K562 (cell line): ENCODE results near the gene CIAO3. TPM values are rescaled to one million over a fixed set of nuclear protein-coding genes. Genes with fewer than 3 reads are reported as not detected.
A peak's percentile ranks its signal among the peaks of the same experiment; 100 is the strongest.

Experiments
- AFF1 ChIP-seq, 2 experiments: fragments of 450-650 bp; IDR thresholded peaks; 2 replicates each; pipeline ENCODE4 v1.6.1; 2018; ENCODE audit warnings: mild to moderate bottlenecking in 2 of 2, low read depth in 1 of 2; ENCODE audit not compliant: partially characterized antibody in 2 of 2
- C11orf30 ChIP-seq: fragments of 450-650 bp; IDR thresholded peaks from 2 replicates; pipeline ENCODE4 v1.6.1; 2016; ENCODE audit warnings: low read depth, mild to moderate bottlenecking
- CCNT2 ChIP-seq: IDR thresholded peaks from 2 replicates; pipeline ENCODE4 v1.6.1; 2011; ENCODE audit warnings: borderline replicate concordance, low read depth, mild to moderate bottlenecking, moderate library complexity, mixed read lengths, low read length; ENCODE audit not compliant: insufficient read length; ENCODE audit errors: extremely low read depth
- CLOCK ChIP-seq: fragments of 250-450 bp; sonication (Bioruptor Pico); IDR thresholded peaks from 2 replicates; pipeline ENCODE4 v1.4.0; 2020; ENCODE audit warnings: mild to moderate bottlenecking, moderate library complexity, borderline replicate concordance
- EP400 ChIP-seq: fragments of 450-650 bp; IDR thresholded peaks from 2 replicates; pipeline ENCODE4 v1.6.1; 2017; ENCODE audit warnings: antibody characterized with exemption, mild to moderate bottlenecking, moderate library complexity
- FOXJ2 ChIP-seq: fragments of 200-800 bp; sonication (Bioruptor generic); IDR thresholded peaks from 2 replicates; pipeline ENCODE4 v1.6.1; 2016; ENCODE audit warnings: missing genetic modification characterization, missing compliant biosample characterization
- FUS ChIP-seq: fragments of 200-400 bp; formaldehyde crosslinking; optimal IDR thresholded peaks from 2 replicates; pipeline ENCODE3; 2017; ENCODE audit warnings: low read depth, low read length
- JUNB ChIP-seq: fragments of 450-650 bp; formaldehyde crosslinking; conservative IDR thresholded peaks from 2 replicates; pipeline ENCODE4 v1.4.0; 2020; ENCODE audit warnings: mild to moderate bottlenecking
- KDM4B ChIP-seq, 2 experiments: fragments of 450-650 bp in 1 of 2; sonication (generic) in 1 of 2; IDR thresholded peaks; 2 replicates each; pipeline ENCODE4 v1.6.1; 2016 to 2017; ENCODE audit warnings: borderline replicate concordance in 2 of 2, antibody characterized with exemption in 1 of 2, low read depth in 1 of 2, mild to moderate bottlenecking in 1 of 2
- MTA3 ChIP-seq: fragments of 450-650 bp; formaldehyde crosslinking; IDR thresholded peaks from 2 replicates; pipeline ENCODE4 v1.6.1; 2017; ENCODE audit warnings: mild to moderate bottlenecking, borderline replicate concordance
- POLR2B ChIP-seq: fragments of 450-650 bp; IDR thresholded peaks from 2 replicates; pipeline ENCODE4 v1.6.1; 2018; ENCODE audit warnings: low read depth; ENCODE audit not compliant: partially characterized antibody
- SLC30A9 ChIP-seq: fragments of 250-450 bp; sonication (Bioruptor Pico); IDR thresholded peaks from 2 replicates; pipeline ENCODE4 v1.8.0; 2022; ENCODE audit warnings: mild to moderate bottlenecking, moderate library complexity
- TAF1 ChIP-seq: IDR thresholded peaks from 2 replicates; pipeline ENCODE4 v1.6.1; 2011; ENCODE audit warnings: mild to moderate bottlenecking, low read length, moderate library complexity; ENCODE audit not compliant: insufficient read depth, control insufficient read depth, severe bottlenecking; ENCODE audit errors: extremely low read depth
- ZBTB17 ChIP-seq: fragments of 450-650 bp; formaldehyde crosslinking; IDR thresholded peaks from 2 replicates; pipeline ENCODE4 v1.4.0; 2020; ENCODE audit warnings: mild to moderate bottlenecking
- polyA plus RNA-seq, 8 experiments: library from polyadenylated mRNA; depleted of rRNA in 4 of 8; stranded (reverse) in 5 of 8; unstranded in 3 of 8; fragments of >200 nt; fragmentation: Nextera tagmentation in 2 of 8; fragmentation: Illumina TruSeq in 1 of 8; extraction: Ambion mirVana in 2 of 8; extraction: Trizol in 1 of 8; gene quantifications; 2 replicates each; pipeline versions ENCODE4 v1.2.1 to v1.2.3, GENCODE V29; 2011 to 2014; ENCODE audit warnings: inconsistent platforms in 1 of 8, missing spikeins in 1 of 8
- total RNA-seq, 7 experiments: library from RNA; depleted of rRNA in 6 of 7; stranded (reverse); fragments of >200 nt in 6 of 7; fragmentation: Illumina TruSeq in 2 of 7; extraction: Trizol in 2 of 7; gene quantifications; 2 replicates each; pipeline versions ENCODE4 v1.2.1 to v1.2.3, GENCODE V29; 2011 to 2021; ENCODE audit warnings: low replicate concordance in 1 of 7
- TF ChIP-seq, protein P1 (sequence below): sonication (generic); formaldehyde crosslinking; IDR thresholded peaks from 2 replicates; pipeline ENCODE4 v1.8.1; 2023; ENCODE audit warnings: mild to moderate bottlenecking, missing genetic modification reagents, moderate library complexity
- TF ChIP-seq, protein P2 (sequence below): sonication (generic); formaldehyde crosslinking; IDR thresholded peaks from 2 replicates; pipeline ENCODE4 v1.8.1; 2023; ENCODE audit warnings: mild to moderate bottlenecking, missing genetic modification reagents
- TF ChIP-seq, protein P3 (sequence below): fragments of 250-450 bp; sonication (Bioruptor Pico); IDR thresholded peaks from 2 replicates; pipeline ENCODE4 v1.8.0; 2021; ENCODE audit warnings: moderate library complexity, mild to moderate bottlenecking, inconsistent platforms

CIAO3 gene
- total and polyA plus RNA-seq, 9 of the 15 experiments (the other 6 are each of a cell fraction or from before 2014, with no cell fraction given), result 2.2 to 35.6 (median 18.7) TPM

DNA sequence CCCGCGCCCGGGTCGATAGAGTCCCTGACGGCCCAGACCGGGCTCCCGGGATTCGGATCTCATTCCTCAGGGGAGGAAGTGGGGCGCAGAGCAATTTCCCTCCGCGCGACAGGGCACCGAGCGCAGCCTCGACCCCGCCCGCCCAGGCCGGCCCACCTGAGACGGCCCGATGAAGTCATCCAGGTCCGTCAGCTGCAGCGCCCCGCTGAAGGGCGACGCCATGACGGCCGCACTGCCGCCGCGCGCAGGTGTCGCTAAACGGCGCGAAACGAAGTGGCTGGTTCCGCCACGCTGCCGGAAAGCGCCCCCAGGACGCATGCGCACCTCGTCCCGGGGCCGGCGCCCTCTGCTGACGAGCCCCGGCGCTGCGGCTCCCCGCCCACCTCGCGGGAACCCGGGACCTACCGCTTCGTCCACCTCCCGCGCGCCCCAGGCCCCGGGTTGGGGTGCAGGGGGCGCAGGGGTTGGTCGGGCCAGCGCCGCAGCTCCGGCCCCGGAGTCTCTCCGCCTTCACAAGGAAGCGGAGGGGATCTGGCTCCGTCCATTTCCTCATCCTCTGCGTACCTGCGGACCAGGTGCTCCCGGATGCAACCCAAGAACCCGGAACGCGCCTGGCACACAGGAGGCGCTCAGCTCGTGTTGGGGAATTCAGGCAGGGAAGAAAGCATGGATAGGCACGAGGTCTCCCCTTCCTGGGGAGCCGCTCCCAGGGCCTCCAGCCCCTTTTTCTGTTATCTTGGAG is at the start of gene CIAO3 (continued):
- TF ChIP-seq, protein P1, sequence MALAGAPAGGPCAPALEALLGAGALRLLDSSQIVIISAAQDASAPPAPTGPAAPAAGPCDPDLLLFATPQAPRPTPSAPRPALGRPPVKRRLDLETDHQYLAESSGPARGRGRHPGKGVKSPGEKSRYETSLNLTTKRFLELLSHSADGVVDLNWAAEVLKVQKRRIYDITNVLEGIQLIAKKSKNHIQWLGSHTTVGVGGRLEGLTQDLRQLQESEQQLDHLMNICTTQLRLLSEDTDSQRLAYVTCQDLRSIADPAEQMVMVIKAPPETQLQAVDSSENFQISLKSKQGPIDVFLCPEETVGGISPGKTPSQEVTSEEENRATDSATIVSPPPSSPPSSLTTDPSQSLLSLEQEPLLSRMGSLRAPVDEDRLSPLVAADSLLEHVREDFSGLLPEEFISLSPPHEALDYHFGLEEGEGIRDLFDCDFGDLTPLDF, result peak; percentile 70; the same call in 1 of the 2 replicates
- TF ChIP-seq MTA3 (peak; percentile 82; the same call in 1 of the 2 replicates), CLOCK (CRISPR knock-in tag) (no peak), JUNB (0 out of 2 replicates have a peak, but pooled peaks have one; percentile 35), C11orf30 (peak; percentile 88), KDM4B (IDR thresholded peaks at IDR 0.05; ENCODE audit: borderline replicate concordance in 2 of 2, low read depth in 1 of 2) (no peak), FOXJ2 (tag) (no peak), AFF1 (IDR thresholded peaks at IDR 0.05; ENCODE audit: low read depth in 1 of 2, partially characterized antibody in 2 of 2) (no peak), CCNT2 (peak; percentile 87), EP400 (peak; percentile 71; the same call in 1 of the 2 replicates), POLR2B (no peak), SLC30A9 (CRISPR knock-in tag) (no peak), TAF1 (no peak), FUS (peak; percentile 37), ZBTB17 (peak; percentile 84)
- TF ChIP-seq, protein P2, sequence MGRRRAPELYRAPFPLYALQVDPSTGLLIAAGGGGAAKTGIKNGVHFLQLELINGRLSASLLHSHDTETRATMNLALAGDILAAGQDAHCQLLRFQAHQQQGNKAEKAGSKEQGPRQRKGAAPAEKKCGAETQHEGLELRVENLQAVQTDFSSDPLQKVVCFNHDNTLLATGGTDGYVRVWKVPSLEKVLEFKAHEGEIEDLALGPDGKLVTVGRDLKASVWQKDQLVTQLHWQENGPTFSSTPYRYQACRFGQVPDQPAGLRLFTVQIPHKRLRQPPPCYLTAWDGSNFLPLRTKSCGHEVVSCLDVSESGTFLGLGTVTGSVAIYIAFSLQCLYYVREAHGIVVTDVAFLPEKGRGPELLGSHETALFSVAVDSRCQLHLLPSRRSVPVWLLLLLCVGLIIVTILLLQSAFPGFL (CRISPR knock-in tag), result no peak
- TF ChIP-seq, protein P3, sequence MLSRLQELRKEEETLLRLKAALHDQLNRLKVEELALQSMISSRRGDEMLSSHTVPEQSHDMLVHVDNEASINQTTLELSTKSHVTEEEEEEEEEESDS (CRISPR knock-in tag), result no peak
